Prostate gland (tissue), 2 donors: ENCODE measurements around the gene B4GALT7.
"Not testable (repeated sequence)": the region's sequence is repeated elsewhere in the genome, so short reads cannot be mapped to it uniquely, and the experiment has no call there.

Experiments
- CTCF ChIP-seq, 4 experiments: fragments of 200-600 bp in 2 of 4; fragments of 450-650 bp in 2 of 4; sonication (generic) in 2 of 4; IDR thresholded peaks; 1 replicate in 3 of 4; 2 replicates in 1 of 4; pipeline ENCODE4 v1.5.1; 2016 to 2019; ENCODE audit warnings: antibody characterized with exemption in 4 of 4, mild to moderate bottlenecking in 2 of 4, moderate library complexity in 2 of 4
- POLR2A ChIP-seq: fragments of 450-650 bp; IDR thresholded peaks from one replicate; pipeline ENCODE4 v1.6.1; 2016; ENCODE audit warnings: antibody characterized with exemption, mild to moderate bottlenecking

GRCh38 chr5:177645462-177645861 lies 45.5 kb downstream of the B4GALT7 start:
- TF ChIP-seq CTCF (IDR thresholded peaks at IDR 0.05); POLR2A: not testable (repeated sequence)
